AG04450 (cell line): Measurements from ENCODE around the gene PKIG. TPM values are rescaled to one million over a fixed set of nuclear protein-coding genes. Genes with fewer than 3 reads are reported as not detected.

Experiments
- CTCF ChIA-PET: fragments of 300-600, 350-600 bp; formaldehyde crosslinking; extraction: SDS; loops from one replicate; lab custom pipeline; 2022; ENCODE audit warnings: antibody characterized with exemption, inconsistent platforms; lab: Charles Lee
- POLR2A ChIA-PET: fragments of 350-600 bp; formaldehyde crosslinking; extraction: SDS; loops from one replicate; lab custom pipeline; 2021; ENCODE audit warnings: antibody characterized with exemption, inconsistent platforms; lab: Yijun Ruan, JAX
- DNase-seq: peaks from one replicate; pipeline ENCODE4 v3.0.0-alpha.2; 2011; ENCODE audit warnings: low read depth, low spot score
- H3K27ac ChIP-seq: one replicate; pipeline ENCODE4 v1.5.1; 2012; ENCODE audit warnings: low read depth, low read length, control low read depth
- H3K27me3 ChIP-seq: one replicate; pipeline ENCODE4 v1.6.0; 2012; ENCODE audit warnings: low read length; ENCODE audit not compliant: control insufficient read depth, insufficient read depth
- H3K4me3 ChIP-seq: 2 replicates; pipeline ENCODE4 v1.5.1; 2011; ENCODE audit warnings: mild to moderate bottlenecking, low read depth, low read length, control low read depth
- H3K9me3 ChIP-seq: 2 replicates; pipeline ENCODE4 v1.5.1; 2012; ENCODE audit warnings: low read length; ENCODE audit not compliant: control insufficient read depth, insufficient read depth
- polyA plus RNA-seq: library from polyadenylated mRNA; depleted of rRNA; stranded (reverse); fragments of >200 nt; gene quantifications from 2 replicates; pipeline ENCODE4 v1.2.3, GENCODE V29; 2011
- TF ChIP-seq, protein P1 (sequence below): IDR thresholded peaks from 2 replicates; pipeline ENCODE4 v1.5.1; 2011; ENCODE audit warnings: low read depth, low read length, control low read depth, inconsistent platforms

Gene PKIG
- polyA plus RNA-seq, 1 experiment: 107 TPM

DNA sequence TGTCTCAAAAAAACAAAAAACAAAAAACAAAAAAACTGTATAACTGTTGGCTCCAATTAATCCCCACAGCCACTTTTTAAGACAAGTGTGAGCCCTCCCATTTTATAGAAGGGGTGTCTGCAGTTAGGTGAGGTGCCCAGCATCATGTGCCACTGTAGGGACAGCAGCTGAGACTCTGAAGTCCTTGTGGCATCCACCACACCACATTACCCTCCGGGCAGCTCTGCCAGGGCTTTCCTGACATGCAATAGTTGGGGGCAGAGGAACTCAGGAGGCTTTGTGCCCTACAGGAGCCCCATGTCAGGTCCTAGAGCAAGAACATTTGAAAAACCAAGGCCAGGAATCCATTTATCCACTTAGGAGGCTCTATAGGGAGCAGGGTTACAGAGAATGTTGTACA lies 17.3 kb downstream of the PKIG start:
- ChIA-PET CTCF (interaction anchor here (0.7 to 0.9 kb wide), 2 partner anchors 11 kb away, joined by 3 to 4 read pairs; no protein-coding TSS in a partner anchor), POLR2A (interaction anchor here (0.7 kb wide), 1 partner anchor 69 kb away, joined by 3 read pairs; no protein-coding TSS in a partner anchor)
- DNase-seq: no peak
- Histone ChIP-seq H3K27ac (no peak overlapping the region), H3K4me3 (no peak overlapping the region), H3K27me3 (no peaks in the 10 kb centered on the region), H3K9me3 (no peaks in the 10 kb centered on the region; the same call in 1 of the 2 replicates)
- TF ChIP-seq, protein P1, sequence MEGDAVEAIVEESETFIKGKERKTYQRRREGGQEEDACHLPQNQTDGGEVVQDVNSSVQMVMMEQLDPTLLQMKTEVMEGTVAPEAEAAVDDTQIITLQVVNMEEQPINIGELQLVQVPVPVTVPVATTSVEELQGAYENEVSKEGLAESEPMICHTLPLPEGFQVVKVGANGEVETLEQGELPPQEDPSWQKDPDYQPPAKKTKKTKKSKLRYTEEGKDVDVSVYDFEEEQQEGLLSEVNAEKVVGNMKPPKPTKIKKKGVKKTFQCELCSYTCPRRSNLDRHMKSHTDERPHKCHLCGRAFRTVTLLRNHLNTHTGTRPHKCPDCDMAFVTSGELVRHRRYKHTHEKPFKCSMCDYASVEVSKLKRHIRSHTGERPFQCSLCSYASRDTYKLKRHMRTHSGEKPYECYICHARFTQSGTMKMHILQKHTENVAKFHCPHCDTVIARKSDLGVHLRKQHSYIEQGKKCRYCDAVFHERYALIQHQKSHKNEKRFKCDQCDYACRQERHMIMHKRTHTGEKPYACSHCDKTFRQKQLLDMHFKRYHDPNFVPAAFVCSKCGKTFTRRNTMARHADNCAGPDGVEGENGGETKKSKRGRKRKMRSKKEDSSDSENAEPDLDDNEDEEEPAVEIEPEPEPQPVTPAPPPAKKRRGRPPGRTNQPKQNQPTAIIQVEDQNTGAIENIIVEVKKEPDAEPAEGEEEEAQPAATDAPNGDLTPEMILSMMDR: no peak

DNA sequence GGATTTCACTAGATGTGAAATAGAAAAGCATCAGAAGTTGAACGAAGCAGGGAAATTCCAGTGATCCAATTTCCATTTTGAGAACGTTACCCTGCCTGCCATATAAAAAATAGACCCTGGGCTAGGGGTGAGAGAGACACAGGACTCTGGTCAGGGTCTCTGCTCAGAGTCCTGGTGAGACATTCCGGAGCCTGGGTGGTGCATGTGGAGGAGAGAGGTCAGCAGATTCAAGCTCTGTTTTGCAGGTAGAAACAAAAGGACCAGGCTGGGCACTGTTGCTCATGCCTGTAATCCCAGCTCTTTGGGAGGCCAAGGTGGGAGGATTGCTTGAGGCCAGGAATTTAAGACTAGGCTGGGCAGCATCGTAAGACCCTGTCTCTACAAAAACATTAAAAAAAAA lies 17.9 kb downstream of the PKIG start:
- DNase-seq: no peak
- ChIA-PET POLR2A (interaction anchor here (0.7 kb wide), 1 partner anchor 630 kb away, joined by 3 read pairs; no protein-coding TSS in a partner anchor), CTCF (interaction anchor here (0.9 kb wide), 1 partner anchor 10 kb away, joined by 4 read pairs; no protein-coding TSS in a partner anchor)
- Histone ChIP-seq H3K27ac (no peak overlapping the region), H3K27me3 (no peaks in the 10 kb centered on the region), H3K9me3 (no peaks in the 10 kb centered on the region; the same call in 1 of the 2 replicates), H3K4me3 (no peak overlapping the region)
- TF ChIP-seq, protein P1: no peak

DNA sequence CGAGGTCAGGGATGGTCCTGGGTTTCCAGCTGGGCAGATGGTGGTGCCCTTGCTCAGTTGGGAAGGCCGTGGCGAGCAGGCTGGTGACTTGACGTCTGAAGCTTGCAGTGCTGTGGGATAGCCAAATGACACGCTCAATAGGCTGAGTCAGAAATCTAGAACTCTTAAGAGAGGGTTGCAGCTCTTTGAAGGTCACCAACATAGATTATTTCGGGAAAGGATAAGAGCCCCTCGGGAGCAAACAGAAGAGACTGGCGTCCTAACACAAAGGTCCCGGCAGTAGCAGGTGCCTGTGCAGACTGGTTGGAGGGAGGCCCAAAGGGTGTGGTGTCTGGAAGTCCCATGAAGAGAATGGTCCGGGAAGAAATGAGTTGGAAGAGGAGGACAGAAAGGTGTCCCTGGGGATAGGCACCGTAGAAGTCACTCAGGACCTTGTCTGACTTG lies 18.4 kb downstream of the PKIG start:
- ChIA-PET POLR2A (interaction anchor here (0.7 kb wide), 1 partner anchor 630 kb away, joined by 3 read pairs; no protein-coding TSS in a partner anchor), CTCF (interaction anchor here (0.9 kb wide), 1 partner anchor 10 kb away, joined by 4 read pairs; no protein-coding TSS in a partner anchor)
- H3K9me3 ChIP-seq: no peaks in the 10 kb centered on the region; the same call in 1 of the 2 replicates
- no peak for DNase-seq
- no peaks in the 10 kb centered on the region for H3K27me3 ChIP-seq
- TF ChIP-seq, protein P1: no peak
- H3K4me3 ChIP-seq: no peak overlapping the region
- peak overlapping the region; percentile 73 for H3K27ac ChIP-seq

DNA sequence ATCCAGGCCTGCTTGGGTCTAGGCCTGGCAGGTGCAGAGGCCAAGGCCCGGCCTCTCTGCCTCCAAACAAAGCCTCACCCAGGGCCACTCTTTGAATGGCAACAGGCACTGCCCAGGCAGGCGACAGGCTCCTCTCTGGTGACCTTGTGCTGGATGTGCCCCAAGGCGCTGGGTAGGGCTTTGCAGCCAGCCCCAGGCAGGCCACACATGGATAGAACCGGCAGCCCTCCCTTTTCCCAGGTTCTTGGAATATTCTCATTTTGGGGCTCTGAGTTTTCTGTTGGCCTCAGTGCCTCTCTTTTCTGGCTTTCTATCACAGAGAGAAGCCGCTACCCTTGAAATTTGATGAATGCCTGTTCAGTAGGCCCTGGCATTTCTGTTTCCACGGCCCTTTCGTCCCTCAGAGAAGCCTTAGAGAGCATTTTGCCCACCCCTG lies 18.9 kb downstream of the PKIG start:
- ChIA-PET POLR2A (interaction anchor here (1.0 kb wide), 1 partner anchor 28 kb away, joined by 5 read pairs; no protein-coding TSS in a partner anchor), CTCF (interaction anchor here (1.1 kb wide), 1 partner anchor 63 kb away, joined by 4 read pairs; no protein-coding TSS in a partner anchor)
- H3K27ac ChIP-seq: peak overlapping the region; percentile 73

More for the DNA sequence above, 18.9 kb downstream of the PKIG start:
- Histone ChIP-seq H3K4me3 (no peak overlapping the region), H3K9me3 (no peaks in the 10 kb centered on the region; the same call in 1 of the 2 replicates), H3K27me3 (no peaks in the 10 kb centered on the region)
- no peak for DNase-seq
- TF ChIP-seq, protein P1: no peak
